CD8-positive, alpha-beta memory T cell (primary cell): ENCODE data around the gene NXPE3. TPM values are rescaled to one million over a fixed set of nuclear protein-coding genes. Genes with fewer than 3 reads are reported as not detected.

ENCODE experiments used
- CTCF ChIA-PET: fragments of 350-600 bp; sonication (Branson Sonifier 250); formaldehyde crosslinking; loops from one replicate; lab custom pipeline; 2021; ENCODE audit warnings: antibody characterized with exemption; lab: Charles Lee
- POLR2A ChIA-PET: fragments of 350-600 bp; sonication (Branson Sonifier 250); formaldehyde crosslinking; loops from one replicate; lab custom pipeline; 2021; ENCODE audit warnings: antibody characterized with exemption; lab: Charles Lee
- DNase-seq, 5 donors: peaks; one replicate each; pipeline versions ENCODE4 v3.0.0 to v3.0.0-alpha.2; 2020 to 2022; ENCODE audit warnings: mixed read lengths in 1 of 5
- H3K27ac ChIP-seq: one replicate; pipeline ENCODE4 v1.7.0; 2013; ENCODE audit warnings: low read depth, mild to moderate bottlenecking, low read length, moderate library complexity
- H3K27me3 ChIP-seq: 2 replicates; pipeline ENCODE4 v1.7.0; 2013; ENCODE audit warnings: low read length, mild to moderate bottlenecking; ENCODE audit not compliant: insufficient read depth, poor library complexity, severe bottlenecking
- H3K36me3 ChIP-seq: 2 replicates; pipeline ENCODE4 v1.7.0; 2013; ENCODE audit warnings: mild to moderate bottlenecking, low read length, moderate library complexity; ENCODE audit not compliant: insufficient read depth
- H3K4me1 ChIP-seq: 2 replicates; pipeline ENCODE4 v1.7.0; 2013; ENCODE audit warnings: mild to moderate bottlenecking, low read length, moderate library complexity; ENCODE audit not compliant: insufficient read depth
- H3K4me3 ChIP-seq: 2 replicates; pipeline ENCODE4 v1.7.0; 2013; ENCODE audit warnings: mild to moderate bottlenecking, low read length
- H3K9me3 ChIP-seq: 2 replicates; pipeline ENCODE4 v1.7.0; 2013; ENCODE audit warnings: mild to moderate bottlenecking, low read length
- H3K27ac Mint-ChIP-seq, 8 donors: one replicate each; pipeline ENCODE4 v1.8.0; 2020 to 2021; ENCODE audit warnings: mixed read lengths in 8 of 8, mild to moderate bottlenecking in 6 of 8, inconsistent platforms in 3 of 8, moderate library complexity in 3 of 8
- H3K27me3 Mint-ChIP-seq, 2 donors: one replicate each; pipeline ENCODE4 v1.8.0; 2020 to 2021; ENCODE audit warnings: mixed read lengths in 2 of 2, mild to moderate bottlenecking in 1 of 2, moderate library complexity in 1 of 2
- H3K36me3 Mint-ChIP-seq, 3 donors: one replicate each; pipeline ENCODE4 v1.8.0; 2020 to 2021; ENCODE audit warnings: mixed read lengths in 3 of 3, inconsistent platforms in 1 of 3, mild to moderate bottlenecking in 1 of 3
- H3K4me1 Mint-ChIP-seq, 3 donors: one replicate each; pipeline ENCODE4 v1.8.0; 2020 to 2021; ENCODE audit warnings: mixed read lengths in 3 of 3, inconsistent platforms in 1 of 3, mild to moderate bottlenecking in 1 of 3
- H3K4me3 Mint-ChIP-seq, 7 donors: one replicate each; pipeline ENCODE4 v1.8.0; 2020 to 2021; ENCODE audit warnings: mixed read lengths in 7 of 7, mild to moderate bottlenecking in 6 of 7, moderate library complexity in 4 of 7, inconsistent platforms in 2 of 7
- H3K9me3 Mint-ChIP-seq, 5 donors: one replicate each; pipeline ENCODE4 v1.8.0; 2020 to 2022; ENCODE audit warnings: mixed read lengths in 5 of 5, mild to moderate bottlenecking in 3 of 5, moderate library complexity in 2 of 5, inconsistent platforms in 1 of 5
- polyA plus RNA-seq: library from polyadenylated mRNA; unstranded; fragments of 300-500 nt; fragmentation: Illumina TruSeq; gene quantifications from one replicate; pipeline ENCODE4 v1.2.3, GENCODE V29; 2021
- total RNA-seq, 2 experiments: library from RNA; stranded (reverse); gene quantifications; one replicate each; pipeline ENCODE4 v1.2.3, GENCODE V29; 2021

The NXPE3 gene
- total and polyA plus RNA-seq, 3 experiments from 2014 or later = 16.2 to 37.4 (median 17.2) TPM

DNA sequence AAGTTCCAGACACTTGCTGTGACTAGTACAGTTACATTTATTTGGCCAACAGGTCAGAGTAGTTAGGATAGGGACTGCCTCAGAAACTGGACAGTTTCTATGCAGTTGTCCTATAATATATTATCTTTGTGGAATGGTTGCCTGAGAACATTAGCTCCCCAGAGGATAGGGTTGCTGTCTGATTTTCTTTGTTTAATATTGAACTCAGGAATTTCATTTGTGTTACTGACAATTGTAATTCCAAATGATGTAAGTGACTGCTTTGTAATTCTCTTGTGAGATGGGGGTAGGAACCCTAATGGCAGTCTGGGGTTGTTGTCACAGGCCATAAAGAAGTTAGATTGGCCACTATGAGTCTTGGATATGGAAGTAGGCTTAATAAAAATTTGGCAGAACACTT, 2.2 kb downstream of the NXPE3 start:
- Mint-ChIP-seq H3K4me3 (peak overlapping the region in 6 of 7 donors; percentile 33 to 97 (median 94)), H3K27me3 (peaks cover 0 to 3% of the 10 kb centered on the region in 2 donors), H3K27ac (peak overlapping the region in 7 of 8 donors; percentile 10 to 98 (median 97)), H3K4me1 (peaks cover 58 to 71% (median 71%) of the 10 kb centered on the region in 3 donors), H3K36me3 (peaks cover 10 to 52% (median 17%) of the 10 kb centered on the region in 3 donors), H3K9me3 (no peaks in the 10 kb centered on the region)
- H3K27ac ChIP-seq = no peak overlapping the region
- H3K9me3 ChIP-seq = no peaks in the 10 kb centered on the region
- peaks cover 16% of the 10 kb centered on the region for H3K36me3 ChIP-seq
- ChIA-PET CTCF (interaction anchor here (1.5 kb wide), 1 partner anchor 22 kb away, joined by 3 read pairs; no protein-coding TSS in a partner anchor), POLR2A (no interaction called here)
- H3K4me1 ChIP-seq = peaks cover 64% of the 10 kb centered on the region
- no peak overlapping the region for H3K4me3 ChIP-seq
- H3K27me3 ChIP-seq = no peaks in the 10 kb centered on the region
- DNase-seq = no peak

DNA sequence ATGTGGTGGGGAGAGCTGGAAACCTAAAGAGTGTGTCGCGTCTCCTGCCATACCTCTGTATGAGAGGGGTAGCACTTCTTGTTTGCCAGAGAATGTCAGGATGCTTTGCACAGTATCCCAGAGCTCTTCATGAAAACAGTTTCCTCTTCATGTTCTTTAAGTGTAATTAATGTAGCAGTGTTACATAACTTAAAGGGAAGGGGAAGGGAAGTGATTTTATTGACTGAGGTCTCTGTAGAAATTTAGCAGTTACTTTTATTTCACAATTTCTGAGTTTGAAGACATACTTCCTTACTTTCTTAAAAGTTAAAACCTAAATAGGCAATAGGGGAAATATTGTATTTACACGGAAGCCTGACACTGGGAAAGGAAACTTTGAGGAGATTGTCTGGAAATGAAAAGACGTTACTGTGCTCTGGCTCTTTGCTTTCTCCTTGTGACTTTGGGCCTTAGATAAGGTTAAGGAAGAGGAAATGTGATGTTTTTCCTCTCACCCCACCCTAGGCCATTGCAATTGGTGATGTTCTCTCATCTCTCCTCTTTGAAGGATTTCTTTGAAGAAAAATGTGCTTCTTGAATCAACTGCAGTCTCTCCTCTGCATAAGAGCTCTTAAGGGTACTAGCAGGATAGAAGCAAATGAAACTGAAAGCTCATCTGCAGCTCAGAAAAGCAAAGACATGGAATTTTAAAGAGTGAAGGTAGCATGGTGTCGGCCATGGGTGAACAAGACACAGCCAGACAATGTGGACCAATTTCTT, 6.0 kb downstream of the NXPE3 start:
- peaks cover 20 to 77% (median 35%) of the 10 kb centered on the region in 3 donors for H3K36me3 Mint-ChIP-seq
- Histone ChIP-seq H3K4me3 (peak overlapping the region; percentile 35), H3K27me3 (no peaks in the 10 kb centered on the region), H3K9me3 (no peaks in the 10 kb centered on the region), H3K27ac (no peak overlapping the region), H3K36me3 (peaks cover 18% of the 10 kb centered on the region), H3K4me1 (peaks cover 65% of the 10 kb centered on the region)
- peak in 1 of 5 donors; percentile 70 for DNase-seq
- peak overlapping the region; percentile 20 to 93 (median 82) for H3K27ac Mint-ChIP-seq
- peaks cover 55 to 75% (median 69%) of the 10 kb centered on the region in 3 donors for H3K4me1 Mint-ChIP-seq
- POLR2A ChIA-PET = interaction anchor here (0.5 kb wide), 1 partner anchor 261 kb away, joined by 4 read pairs; no protein-coding TSS in a partner anchor
- CTCF ChIA-PET = interaction anchor here (1.6 to 1.7 kb wide), 2 partner anchors 12 to 18 kb away, joined by 3 to 7 read pairs; no protein-coding TSS in a partner anchor
- peak overlapping the region in 6 of 7 donors; percentile 9 to 55 (median 24) for H3K4me3 Mint-ChIP-seq
- H3K27me3 Mint-ChIP-seq = no peaks in the 10 kb centered on the region
- no peaks in the 10 kb centered on the region for H3K9me3 Mint-ChIP-seq

DNA sequence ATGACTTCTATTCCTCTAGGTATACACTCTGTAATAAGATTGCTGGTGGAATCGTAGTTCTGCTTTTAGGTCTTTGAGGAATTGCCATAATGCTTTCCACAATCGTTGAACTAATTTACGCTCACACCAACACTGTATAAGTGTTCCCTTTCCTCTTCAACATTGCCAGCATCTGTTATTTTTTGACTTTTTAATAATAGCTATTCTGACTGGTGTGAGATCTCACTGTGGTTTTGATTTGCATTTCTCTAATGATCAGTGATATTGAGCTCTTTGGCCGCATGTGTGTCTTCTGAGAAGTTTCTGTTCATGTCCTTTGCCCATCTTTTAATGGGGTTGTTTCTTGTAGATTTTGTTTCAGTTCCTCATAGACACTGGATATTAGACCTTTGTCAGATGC, 12.8 kb downstream of the NXPE3 start:
- Mint-ChIP-seq H3K27ac (peak overlapping the region in 1 of 8 donors; percentile 19), H3K27me3 (no peaks in the 10 kb centered on the region), H3K4me1 (peaks cover 53 to 80% (median 75%) of the 10 kb centered on the region in 3 donors), H3K4me3 (peak overlapping the region in 1 of 7 donors; percentile 49), H3K9me3 (peaks cover 0 to 6% (median 0%) of the 10 kb centered on the region in 5 donors), H3K36me3 (peaks cover 40 to 92% (median 54%) of the 10 kb centered on the region in 3 donors)
- ChIA-PET POLR2A (no interaction called here), CTCF (interaction anchor here (1.4 kb wide), 1 partner anchor 11 kb away, joined by 5 read pairs; no protein-coding TSS in a partner anchor)
- no peak overlapping the region for H3K27ac ChIP-seq
- H3K9me3 ChIP-seq = no peaks in the 10 kb centered on the region
- peaks cover 15% of the 10 kb centered on the region for H3K36me3 ChIP-seq
- DNase-seq = no peak
- peaks cover 44% of the 10 kb centered on the region for H3K4me1 ChIP-seq
- no peak overlapping the region for H3K4me3 ChIP-seq
- no peaks in the 10 kb centered on the region for H3K27me3 ChIP-seq

DNA sequence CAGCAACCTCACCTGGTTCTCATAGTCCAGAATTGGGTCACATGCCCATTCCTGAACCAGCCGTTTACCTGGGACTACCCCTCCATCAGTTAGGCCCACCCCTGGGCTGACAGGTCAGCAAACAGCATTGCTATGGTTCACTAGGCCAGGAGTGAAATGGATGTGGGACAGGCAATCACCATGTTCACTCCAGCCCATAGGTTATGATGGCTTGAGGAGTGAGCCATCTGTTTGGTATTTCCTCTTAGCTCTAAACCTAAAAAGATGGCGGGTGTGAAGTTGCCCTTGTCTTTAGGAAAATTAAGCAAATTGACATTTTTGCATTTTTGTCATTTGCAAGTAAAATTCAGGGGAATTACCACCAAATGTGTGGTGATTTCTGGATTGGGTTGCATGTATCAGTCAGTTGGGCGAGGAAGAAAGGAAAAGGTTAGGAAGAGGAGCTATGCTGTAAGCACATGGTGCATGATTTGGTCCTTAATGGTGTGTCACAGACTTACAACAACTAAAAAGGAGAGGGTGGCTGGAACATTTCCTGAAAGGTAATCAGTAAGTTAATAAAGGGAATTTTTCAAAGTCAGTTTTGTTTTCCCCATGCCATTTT, 17.2 kb downstream of the NXPE3 start:
- H3K27me3 Mint-ChIP-seq = no peaks in the 10 kb centered on the region
- peaks cover 44 to 66% (median 62%) of the 10 kb centered on the region in 3 donors for H3K4me1 Mint-ChIP-seq
- Histone ChIP-seq H3K4me3 (no peak overlapping the region), H3K27ac (no peak overlapping the region), H3K36me3 (peaks cover 15% of the 10 kb centered on the region), H3K27me3 (no peaks in the 10 kb centered on the region), H3K4me1 (peaks cover 28% of the 10 kb centered on the region), H3K9me3 (no peaks in the 10 kb centered on the region)
- ChIA-PET POLR2A (no interaction called here), CTCF (interaction anchor here (1.0 kb wide), 1 partner anchor 10 kb away, joined by 3 read pairs; no protein-coding TSS in a partner anchor)
- no peak for DNase-seq
- H3K9me3 Mint-ChIP-seq = peaks cover 0 to 6% (median 0%) of the 10 kb centered on the region in 5 donors
- peaks cover 31 to 77% (median 40%) of the 10 kb centered on the region in 3 donors for H3K36me3 Mint-ChIP-seq
- no peak overlapping the region for H3K4me3 Mint-ChIP-seq
- H3K27ac Mint-ChIP-seq = peak overlapping the region in 5 of 8 donors; percentile 4 to 83 (median 36)

DNA sequence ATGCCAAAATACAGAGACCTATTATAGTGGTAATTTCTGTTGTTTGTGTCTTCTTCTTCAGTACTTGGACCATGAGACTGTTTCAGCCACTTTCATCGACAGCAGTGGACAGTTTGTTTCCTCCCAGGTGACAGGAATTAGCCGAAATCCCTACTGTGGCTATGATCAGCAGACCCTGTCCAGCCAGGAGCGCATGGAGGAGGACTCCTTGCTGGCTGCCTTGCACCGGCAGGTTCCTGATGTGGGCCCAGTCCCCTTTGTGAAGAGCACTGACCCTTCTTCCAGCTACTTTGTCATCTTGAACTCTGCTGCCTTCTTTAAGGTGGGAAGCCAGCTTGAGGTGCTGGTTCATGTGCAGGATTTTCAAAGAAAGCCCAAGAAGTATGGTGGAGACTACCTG, 22.2 kb downstream of the NXPE3 start:
- H3K27ac ChIP-seq = no peak overlapping the region
- H3K27me3 ChIP-seq = no peaks in the 10 kb centered on the region
- H3K4me3 ChIP-seq = no peak overlapping the region
- Mint-ChIP-seq H3K27ac (peak overlapping the region in 5 of 8 donors; percentile 22 to 80 (median 37)), H3K36me3 (peaks cover 7 to 71% (median 18%) of the 10 kb centered on the region in 3 donors), H3K9me3 (no peaks in the 10 kb centered on the region), H3K27me3 (no peaks in the 10 kb centered on the region), H3K4me1 (peaks cover 24 to 44% (median 42%) of the 10 kb centered on the region in 3 donors), H3K4me3 (no peak overlapping the region)
- H3K9me3 ChIP-seq = no peaks in the 10 kb centered on the region
- ChIA-PET POLR2A (interaction anchor here (0.8 kb wide), 1 partner anchor 80 kb away, joined by 3 read pairs; no protein-coding TSS in a partner anchor), CTCF (interaction anchor here (1.1 to 4.9 kb wide), 4 partner anchors 13 to 428 kb away, joined by 3 to 34 read pairs (median 12); no protein-coding TSS in a partner anchor)
- H3K4me1 ChIP-seq = peaks cover 15% of the 10 kb centered on the region
- H3K36me3 ChIP-seq = no peaks in the 10 kb centered on the region
- DNase-seq = no peak

DNA sequence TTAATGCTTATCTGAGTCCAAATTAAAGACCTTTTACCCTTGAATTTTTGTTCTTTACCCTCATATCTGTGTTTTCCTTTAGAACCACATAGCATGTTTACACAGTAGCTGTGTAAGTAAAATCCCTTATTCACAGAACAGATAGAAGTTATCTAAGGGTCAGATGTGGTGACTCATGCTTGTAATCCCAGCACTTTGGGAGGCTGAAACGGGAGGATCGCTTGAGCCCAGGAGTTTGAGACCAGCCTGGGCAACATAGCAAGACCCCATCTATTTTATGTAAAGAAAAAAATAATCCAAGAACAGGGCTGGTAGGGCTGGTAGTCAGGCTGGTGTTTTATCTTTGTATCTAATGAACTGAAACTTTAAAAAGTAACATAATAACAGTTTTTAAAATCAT, 23.2 kb downstream of the NXPE3 start:
- no peaks in the 10 kb centered on the region for H3K27me3 ChIP-seq
- peaks cover 7 to 71% (median 14%) of the 10 kb centered on the region in 3 donors for H3K36me3 Mint-ChIP-seq
- no peaks in the 10 kb centered on the region for H3K36me3 ChIP-seq
- H3K9me3 Mint-ChIP-seq = no peaks in the 10 kb centered on the region
- no peak for DNase-seq
- peak overlapping the region in 5 of 8 donors; percentile 32 to 83 (median 68) for H3K27ac Mint-ChIP-seq
- H3K27ac ChIP-seq = no peak overlapping the region
- POLR2A ChIA-PET = interaction anchor here (0.8 kb wide), 1 partner anchor 81 kb away, joined by 3 read pairs; no protein-coding TSS in a partner anchor
- H3K27me3 Mint-ChIP-seq = no peaks in the 10 kb centered on the region
- no peaks in the 10 kb centered on the region for H3K9me3 ChIP-seq
- CTCF ChIA-PET = interaction anchor here (0.9 to 4.9 kb wide), 14 partner anchors 9 to 427 kb away, joined by 3 to 34 read pairs (median 4); partner anchors contain the start of gene CEP97
- H3K4me3 ChIP-seq = no peak overlapping the region
- H3K4me1 Mint-ChIP-seq = peaks cover 19 to 35% (median 33%) of the 10 kb centered on the region in 3 donors
- H3K4me1 ChIP-seq = peaks cover 5% of the 10 kb centered on the region
- H3K4me3 Mint-ChIP-seq = no peak overlapping the region

DNA sequence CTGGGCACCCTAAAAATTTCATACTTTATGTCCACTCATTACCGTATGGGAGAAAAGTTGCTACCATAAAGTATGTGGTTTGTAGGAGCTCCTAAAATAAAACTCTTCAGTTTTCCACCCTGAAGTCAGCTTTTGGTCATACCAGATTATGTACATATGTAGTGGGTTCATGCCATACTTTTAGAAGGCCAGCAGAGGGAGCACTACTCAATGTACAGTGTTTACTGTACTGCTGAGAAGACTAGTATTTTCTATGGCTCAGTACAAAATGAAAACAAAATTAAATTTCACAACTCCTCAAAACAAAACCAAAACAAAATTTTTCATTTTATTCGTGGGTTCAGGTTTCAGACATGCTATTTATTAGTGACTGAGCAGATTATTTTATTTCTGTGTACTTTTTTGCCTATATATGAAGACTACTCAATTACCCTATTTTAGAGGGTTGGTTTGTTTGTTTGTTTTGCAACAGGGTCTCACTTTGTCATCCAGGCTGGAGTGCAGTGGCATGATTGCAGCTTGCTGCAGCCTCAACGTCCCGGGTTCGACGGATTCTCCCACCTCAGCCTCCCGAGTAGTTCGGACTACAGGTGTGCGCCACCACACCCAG, 24.3 kb downstream of the NXPE3 start:
- no peaks in the 10 kb centered on the region for H3K27me3 Mint-ChIP-seq
- Histone ChIP-seq H3K36me3 (no peaks in the 10 kb centered on the region), H3K27ac (no peak overlapping the region), H3K4me3 (no peak overlapping the region), H3K27me3 (no peaks in the 10 kb centered on the region), H3K9me3 (no peaks in the 10 kb centered on the region), H3K4me1 (peaks cover 5% of the 10 kb centered on the region)
- peak overlapping the region in 7 of 8 donors; percentile 26 to 85 (median 69) for H3K27ac Mint-ChIP-seq
- ChIA-PET CTCF (interaction anchor here (0.7 to 4.9 kb wide), 24 partner anchors 8 to 426 kb away, joined by 3 to 34 read pairs (median 4); partner anchors contain the start of genes CEP97 and NXPE3), POLR2A (no interaction called here)
- peaks cover 4 to 74% (median 11%) of the 10 kb centered on the region in 3 donors for H3K36me3 Mint-ChIP-seq
- peaks cover 19 to 35% (median 33%) of the 10 kb centered on the region in 3 donors for H3K4me1 Mint-ChIP-seq
- DNase-seq = peak; percentile 16 to 67 (median 63)
- H3K9me3 Mint-ChIP-seq = no peaks in the 10 kb centered on the region
- H3K4me3 Mint-ChIP-seq = peak overlapping the region in 1 of 7 donors; percentile 13
